GM21786 (cell line): ENCODE results near the gene LAGE3.

Experiments
- ATAC-seq: cut with Tn5 transposase; IDR thresholded peaks from one replicate; pipeline ENCODE4 v1.9.1; 2021; ENCODE audit not compliant: unreplicated experiment

LAGE3 gene, protein sequence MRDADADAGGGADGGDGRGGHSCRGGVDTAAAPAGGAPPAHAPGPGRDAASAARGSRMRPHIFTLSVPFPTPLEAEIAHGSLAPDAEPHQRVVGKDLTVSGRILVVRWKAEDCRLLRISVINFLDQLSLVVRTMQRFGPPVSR

DNA sequence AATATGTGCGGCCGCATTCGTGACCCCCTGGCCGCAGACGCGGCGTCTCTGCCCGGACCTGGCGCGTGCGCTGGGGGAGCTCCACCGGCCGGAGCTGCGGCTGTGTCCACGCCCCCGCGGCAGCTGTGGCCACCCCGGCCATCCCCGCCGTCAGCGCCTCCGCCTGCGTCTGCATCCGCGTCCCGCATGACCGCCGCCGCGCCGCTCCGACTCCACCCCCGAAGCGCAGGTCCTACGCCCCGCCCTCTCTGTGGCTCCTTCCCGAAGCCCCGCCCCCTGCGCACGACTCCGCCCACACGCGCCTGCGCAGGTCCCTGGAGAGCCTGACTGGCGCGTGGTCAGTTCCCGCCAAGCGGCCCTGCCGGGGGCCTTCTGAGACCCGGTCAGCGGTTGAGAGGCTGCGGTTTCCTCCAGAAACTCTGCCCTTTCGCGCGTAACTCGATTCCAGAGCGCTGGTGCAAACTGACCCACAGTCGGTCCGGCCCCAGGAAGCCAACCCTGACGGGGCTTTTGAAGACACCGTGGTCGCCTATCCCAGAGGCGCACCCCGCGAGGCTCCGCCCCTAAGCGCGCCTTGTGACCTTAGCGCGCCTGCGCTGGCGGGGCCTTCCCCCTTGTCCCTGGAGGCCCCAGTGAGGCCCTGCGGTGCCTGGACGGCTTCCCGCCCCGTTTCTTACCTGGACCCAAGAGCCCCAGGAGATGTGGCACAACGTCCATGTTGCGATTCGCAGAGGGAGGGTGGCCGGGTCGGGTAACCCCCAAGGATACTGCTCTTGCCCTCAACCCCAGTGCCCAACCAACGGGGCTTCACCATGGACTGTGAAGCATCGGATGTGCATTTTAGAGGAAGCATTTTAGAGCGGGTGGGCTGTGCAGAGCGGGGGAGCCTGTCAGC, at the start of gene LAGE3:
Gene LAGE3, minus strand, starts transcription at position 554 of the 895 bp plus-strand sequence. Its CDS starts 366 bp downstream, at position 188.
- ATAC-seq: peak; percentile 80

- ATAC-seq: peak; percentile 87
Observed at GRCh38 chrX:154526901-154527675, 48.0 kb upstream of the LAGE3 start.

DNA sequence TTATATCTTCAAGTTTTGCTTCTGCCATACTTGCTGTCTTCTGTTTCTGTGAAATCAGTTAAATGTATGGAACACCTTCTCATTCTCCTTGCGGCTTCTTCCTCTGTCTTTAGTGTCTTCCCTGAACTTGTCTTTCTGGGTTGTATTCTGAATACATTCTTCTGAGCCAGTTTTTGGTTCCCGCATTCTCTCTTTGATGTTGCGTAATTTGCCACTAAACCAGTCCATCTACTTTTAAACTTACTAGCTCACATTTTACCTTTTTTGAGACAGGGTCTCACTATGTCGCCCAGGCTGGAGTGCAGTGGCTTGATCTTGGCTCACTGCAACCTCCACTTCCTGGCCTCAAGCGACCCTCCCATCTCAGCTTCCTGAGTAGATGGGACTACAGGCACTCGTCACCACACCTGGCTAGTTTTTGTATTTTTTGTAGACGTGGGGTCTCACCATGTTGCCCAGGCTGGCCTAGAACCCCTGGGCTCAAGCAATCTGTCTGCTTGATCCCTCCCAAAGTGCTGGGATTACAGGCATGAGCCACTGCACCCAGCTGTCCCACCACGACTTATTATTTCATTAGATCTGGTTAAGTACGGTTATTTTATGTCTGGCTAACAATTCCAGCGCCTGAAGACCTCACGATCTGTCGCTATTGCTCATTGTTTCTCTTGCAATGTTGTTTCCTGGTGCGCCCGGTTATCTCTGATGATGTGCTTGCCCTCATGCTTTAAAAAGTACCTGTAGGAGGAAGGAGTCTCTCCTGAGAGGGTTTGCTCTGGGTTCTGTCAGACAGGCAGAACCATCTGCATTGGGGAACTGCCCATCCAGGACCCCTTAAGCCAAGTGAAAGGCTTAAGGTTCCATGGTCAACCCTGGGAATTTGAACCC, 46.8 kb upstream of the LAGE3 start:
- no peak for ATAC-seq

GRCh38 chrX:154519389-154519788, 40.3 kb upstream of the LAGE3 start:
- no peak for ATAC-seq

DNA sequence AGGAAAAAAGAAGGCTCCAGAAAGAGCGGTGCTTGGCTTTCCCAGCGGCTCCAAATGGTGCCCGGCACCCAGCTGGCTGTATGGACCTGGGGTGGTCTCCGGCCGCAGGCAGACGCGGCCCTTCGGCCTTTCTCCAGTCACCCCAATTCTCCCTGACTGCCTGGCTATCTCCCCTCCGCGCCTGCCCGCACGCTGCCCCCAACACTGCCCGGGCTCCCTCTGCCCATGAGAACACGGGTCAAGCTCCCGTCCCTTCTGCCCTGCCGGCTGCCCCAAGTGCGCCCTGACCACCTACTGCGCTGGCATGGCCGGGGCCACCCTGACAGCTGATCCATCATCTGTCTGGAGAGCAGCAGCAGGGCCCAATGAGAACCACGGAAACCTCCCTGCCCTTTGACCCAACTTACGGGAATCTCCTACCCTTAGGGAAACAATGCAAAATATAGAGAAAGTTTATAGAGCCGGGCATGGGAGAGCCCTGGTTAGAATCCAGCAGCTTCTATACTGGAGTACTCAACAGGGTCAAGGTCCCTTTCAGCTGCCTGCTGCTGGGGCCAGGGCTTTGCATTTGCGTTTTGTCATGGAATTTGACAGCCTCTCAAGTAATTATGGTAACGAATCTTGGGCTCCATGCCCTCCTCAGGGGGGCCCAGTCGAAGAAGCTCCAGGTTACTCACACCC, 38.2 kb upstream of the LAGE3 start:
- no peak for ATAC-seq

- ATAC-seq: no peak
Observed at GRCh38 chrX:154516656-154517100, 37.6 kb upstream of the LAGE3 start.

DNA sequence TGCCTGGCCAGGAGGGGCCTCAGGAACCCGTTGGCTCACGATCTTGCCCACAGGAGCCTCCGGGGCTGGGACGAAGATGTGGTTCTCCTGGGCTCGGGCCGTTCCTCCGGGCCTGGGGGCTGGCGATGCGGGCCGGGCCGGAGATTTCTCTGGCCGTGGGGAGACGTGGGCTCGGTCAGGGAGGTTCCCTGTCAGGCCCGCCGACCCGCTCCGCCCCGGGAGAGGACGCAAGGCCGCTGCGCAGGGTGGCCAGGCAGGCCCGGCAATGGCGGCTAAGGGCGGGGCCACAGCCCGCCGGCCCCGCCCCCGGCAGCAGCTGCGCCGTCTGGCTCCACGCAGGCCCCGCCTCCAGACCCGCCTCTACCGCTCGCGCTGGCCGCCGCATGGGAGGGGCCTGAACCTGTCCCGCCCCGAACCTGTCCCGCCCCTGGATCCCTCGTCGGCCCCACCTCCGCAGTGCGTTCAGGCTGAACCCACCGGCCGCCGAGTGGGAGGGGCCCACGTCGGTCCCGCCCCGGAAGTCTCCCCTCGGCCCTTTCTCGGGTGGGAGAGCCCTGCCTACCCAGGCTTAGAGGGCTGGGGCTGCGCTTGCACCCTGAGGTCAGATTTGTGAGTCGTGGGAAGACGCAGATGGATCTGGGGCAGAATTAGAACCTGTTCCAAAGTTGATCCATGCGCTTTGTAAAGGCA, 37.0 kb upstream of the LAGE3 start, which contains the start of gene FAM3A:
Gene FAM3A, minus strand, starts transcription at position 267 of the 690 bp plus-strand sequence. CDS start 460 bp downstream, outside the sequence.
- peak; percentile 84 for ATAC-seq

- no peak for ATAC-seq
Observed at GRCh38 chrX:154515090-154515965, 36.2 kb upstream of the LAGE3 start.

DNA sequence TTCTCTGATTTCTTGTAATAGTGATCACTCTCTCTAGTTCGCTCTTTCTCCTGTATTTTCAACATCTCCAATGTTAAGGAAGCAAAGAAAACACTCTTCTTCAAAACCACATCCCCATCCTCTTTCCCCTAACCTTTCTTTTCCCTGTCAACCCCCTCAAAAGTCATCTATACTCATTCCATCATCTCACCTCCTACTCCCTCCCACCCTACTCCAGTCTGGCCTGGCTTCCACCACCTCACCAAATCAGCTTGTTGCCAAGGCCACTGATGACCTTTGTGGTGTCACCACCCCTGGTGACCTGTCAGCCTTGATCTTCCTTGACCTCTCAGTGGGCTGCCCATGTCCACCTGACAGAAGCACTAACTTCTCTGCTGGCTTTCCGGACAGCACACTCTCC, 34.6 kb upstream of the LAGE3 start:
- ATAC-seq: no peak

DNA sequence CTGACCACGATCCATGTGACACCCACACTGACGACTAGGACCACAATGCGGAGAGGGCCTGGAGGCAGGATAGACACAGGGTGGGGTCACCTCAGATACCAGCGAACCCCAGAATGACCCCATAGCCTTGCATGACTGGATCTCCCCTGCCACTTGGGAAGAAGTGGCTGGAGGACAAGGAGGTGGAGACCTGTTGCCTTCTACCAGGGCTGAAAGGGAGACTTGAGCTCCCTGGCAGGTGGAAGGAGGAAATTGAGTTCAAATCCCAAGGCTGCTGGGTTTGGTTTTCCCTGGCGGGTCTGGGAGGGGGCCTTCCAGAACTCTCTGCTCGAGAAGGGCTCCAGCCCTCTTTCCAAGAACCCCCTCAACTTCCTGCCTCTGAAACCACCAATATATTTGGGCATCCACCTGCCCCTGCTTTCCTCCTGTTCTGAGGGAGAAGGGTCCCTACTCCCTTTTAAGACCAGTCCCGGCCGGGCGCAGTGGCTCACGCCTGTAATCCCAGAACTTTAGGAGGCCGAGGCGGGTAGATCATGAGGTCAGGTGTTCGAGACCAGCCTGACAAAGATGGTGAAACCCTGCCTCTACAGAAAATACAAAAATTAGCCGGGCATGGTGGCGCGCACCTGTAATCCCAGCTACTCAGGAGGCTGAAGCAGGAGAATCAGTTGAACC, 33.9 kb upstream of the LAGE3 start:
- no peak for ATAC-seq

- no peak for ATAC-seq
Observed at GRCh38 chrX:154511761-154512160, 32.7 kb upstream of the LAGE3 start.

GRCh38 chrX:154509455-154509854, 30.4 kb upstream of the LAGE3 start:
- no peak for ATAC-seq

- no peak for ATAC-seq
Observed at GRCh38 chrX:154508384-154508745, 29.3 kb upstream of the LAGE3 start.

- no peak for ATAC-seq
Observed at GRCh38 chrX:154507673-154508383, 28.7 kb upstream of the LAGE3 start.

- ATAC-seq: no peak
Observed at GRCh38 chrX:154506483-154507332, 27.6 kb upstream of the LAGE3 start.

DNA sequence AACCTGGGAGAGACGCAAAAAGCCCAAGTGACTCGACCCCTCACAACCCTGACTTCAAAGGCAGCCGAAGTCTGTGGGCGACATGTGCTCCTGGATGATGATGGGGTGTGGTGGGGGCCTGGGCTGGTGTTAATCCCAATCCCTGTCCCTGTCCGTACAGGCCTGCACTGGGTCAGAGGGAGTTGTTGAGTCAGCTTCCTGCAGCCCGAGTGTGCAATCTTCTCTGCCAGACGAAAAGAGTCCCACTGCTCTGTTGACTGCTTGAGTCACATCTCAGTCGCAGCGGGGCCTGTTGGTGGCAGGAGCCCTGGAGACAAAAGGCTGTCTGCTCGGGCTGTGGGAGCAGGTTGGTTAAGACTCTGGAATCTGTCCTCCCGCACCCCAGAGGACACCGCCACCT, 26.7 kb upstream of the LAGE3 start:
- no peak for ATAC-seq
